HG03457 (cell line): ENCODE measurements around the gene PTPRN2.

ENCODE experiments used
- ATAC-seq: cut with Tn5 transposase; IDR thresholded peaks from one replicate; pipeline ENCODE4 v1.9.1; 2021; ENCODE audit warnings: moderate number of reproducible peaks; ENCODE audit not compliant: unreplicated experiment

PTPRN2 gene

GRCh38 chr7:157772486-157773130 lies 815.0 kb downstream of the PTPRN2 start:
- no peak for ATAC-seq

DNA sequence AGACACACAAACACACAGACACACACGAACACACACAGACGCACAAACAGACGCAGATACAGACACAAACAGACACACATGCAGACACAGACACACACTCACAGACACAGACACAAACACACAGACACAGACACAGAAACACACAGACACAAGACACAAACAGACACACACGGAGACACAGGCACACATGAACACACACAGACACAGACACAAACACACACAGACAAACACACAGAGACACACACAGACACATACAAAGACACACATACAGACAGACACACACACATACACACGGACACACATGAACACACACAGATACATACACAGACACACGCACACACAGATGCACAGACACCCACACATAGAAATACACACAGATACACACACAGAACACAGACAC lies 815.9 kb downstream of the PTPRN2 start:
- no peak for ATAC-seq

- ATAC-seq, result no peak
Observed at GRCh38 chr7:157770716-157771320, 816.8 kb downstream of the PTPRN2 start.

- no peak for ATAC-seq
Observed at GRCh38 chr7:157769526-157770215, 818.0 kb downstream of the PTPRN2 start.

GRCh38 chr7:157769086-157769485 lies 818.5 kb downstream of the PTPRN2 start:
- ATAC-seq, result no peak

GRCh38 chr7:157768198-157768597 lies 819.4 kb downstream of the PTPRN2 start:
- ATAC-seq, result no peak

GRCh38 chr7:157767506-157768197 lies 820.0 kb downstream of the PTPRN2 start:
- no peak for ATAC-seq

DNA sequence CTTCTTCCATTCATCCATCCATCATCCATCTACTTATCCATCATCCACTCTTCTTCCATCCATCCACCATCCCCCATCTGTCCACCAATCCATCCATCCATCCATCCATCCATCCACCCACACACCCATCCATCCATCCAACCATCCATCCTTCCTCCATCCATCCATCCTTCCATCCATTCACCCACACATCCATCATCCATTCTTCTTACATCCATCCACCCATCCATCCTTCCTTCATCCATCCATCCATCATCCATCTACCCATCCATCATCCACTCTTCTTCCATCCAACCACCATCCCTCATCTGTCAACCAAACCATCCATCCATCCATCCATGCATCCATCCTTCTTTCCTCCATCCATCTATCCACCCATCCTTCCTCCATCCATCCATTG lies 821.5 kb downstream of the PTPRN2 start:
- no peak for ATAC-seq

GRCh38 chr7:157764946-157765537 lies 822.6 kb downstream of the PTPRN2 start:
- ATAC-seq, result no peak

GRCh38 chr7:157764193-157764592 lies 823.4 kb downstream of the PTPRN2 start:
- ATAC-seq, result no peak

DNA sequence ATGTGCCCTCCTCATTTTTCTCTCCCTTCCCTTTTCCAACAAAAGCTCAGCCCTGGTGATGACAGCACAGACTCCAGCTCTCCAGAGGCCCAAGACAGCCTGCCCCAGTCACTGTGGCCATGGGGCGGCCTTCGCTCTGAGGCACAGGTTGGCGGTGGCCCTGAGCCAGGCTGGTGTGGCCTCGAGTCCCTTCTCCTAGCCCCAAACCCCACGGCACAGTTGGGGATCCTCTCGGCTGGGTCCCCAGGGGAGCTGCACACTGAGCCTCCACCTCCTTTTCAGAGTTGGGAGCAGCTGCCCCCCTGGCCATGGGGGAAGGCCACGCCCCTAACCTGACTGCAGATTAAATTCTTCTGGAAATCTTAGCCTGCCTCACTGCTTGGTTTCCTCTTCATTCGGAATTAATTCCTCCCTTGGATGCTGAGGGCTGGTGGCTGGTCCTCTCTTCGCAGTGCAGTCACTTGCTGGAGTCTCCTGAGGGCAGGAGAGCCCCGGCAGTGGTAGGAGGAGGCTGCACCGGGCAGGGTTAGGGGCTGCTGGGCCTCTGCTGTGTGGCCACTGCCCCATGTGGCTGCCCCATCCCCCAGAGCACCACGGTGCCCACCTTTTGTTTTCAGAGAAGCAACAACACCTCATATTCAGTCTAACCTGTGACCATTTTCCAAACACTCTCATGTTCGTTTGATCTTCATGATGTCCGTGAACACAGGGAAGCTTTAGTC lies 824.2 kb downstream of the PTPRN2 start:
- ATAC-seq, result no peak

GRCh38 chr7:157762824-157763223 lies 824.8 kb downstream of the PTPRN2 start:
- no peak for ATAC-seq

- ATAC-seq, result no peak
Observed at GRCh38 chr7:157760004-157760730, 827.5 kb downstream of the PTPRN2 start.

DNA sequence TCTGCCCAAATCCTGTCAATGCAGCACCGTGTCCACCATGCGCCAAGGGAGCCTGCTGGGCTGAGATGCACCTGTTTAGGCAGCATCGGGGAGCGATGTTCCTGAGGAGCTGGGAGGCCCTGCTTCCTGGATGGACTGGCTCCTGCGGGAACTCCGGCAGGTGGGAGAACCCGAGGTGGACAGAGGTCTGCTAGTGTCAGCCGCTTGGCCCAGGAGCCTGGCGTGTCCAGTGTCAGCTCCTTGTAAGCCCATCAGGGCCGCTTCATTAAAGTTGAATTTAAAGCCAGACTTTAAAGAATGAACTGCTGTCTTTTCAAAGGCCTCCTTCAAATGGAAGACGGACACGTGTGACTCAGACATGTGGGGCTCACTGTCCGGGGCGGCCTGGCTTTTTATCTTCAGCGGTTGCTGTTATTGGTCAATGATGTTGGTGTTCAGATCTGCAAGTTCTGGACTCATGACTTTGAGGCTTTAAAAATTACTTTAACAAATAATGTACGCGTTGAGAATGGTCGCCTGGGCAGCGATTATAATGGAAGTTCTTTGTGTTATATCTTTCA lies 828.3 kb downstream of the PTPRN2 start:
- ATAC-seq, result no peak

GRCh38 chr7:157758468-157759245 lies 829.0 kb downstream of the PTPRN2 start:
- no peak for ATAC-seq

- ATAC-seq, result no peak
Observed at GRCh38 chr7:157757776-157758467, 829.7 kb downstream of the PTPRN2 start.

GRCh38 chr7:157757211-157757610 lies 830.4 kb downstream of the PTPRN2 start:
- ATAC-seq, result no peak

- ATAC-seq, result no peak
Observed at GRCh38 chr7:157755741-157756140, 831.9 kb downstream of the PTPRN2 start.
